ENCODE data around the gene C18orf32. TPM values are rescaled to one million over a fixed set of nuclear protein-coding genes. Genes with fewer than 3 reads are reported as not detected.

The C18orf32 gene
- total and polyA plus RNA-seq, 2 of the 8 experiments (the other 6 are each of a cell fraction or from before 2014, with no cell fraction given) = 17.3 to 20.1 TPM

DNA sequence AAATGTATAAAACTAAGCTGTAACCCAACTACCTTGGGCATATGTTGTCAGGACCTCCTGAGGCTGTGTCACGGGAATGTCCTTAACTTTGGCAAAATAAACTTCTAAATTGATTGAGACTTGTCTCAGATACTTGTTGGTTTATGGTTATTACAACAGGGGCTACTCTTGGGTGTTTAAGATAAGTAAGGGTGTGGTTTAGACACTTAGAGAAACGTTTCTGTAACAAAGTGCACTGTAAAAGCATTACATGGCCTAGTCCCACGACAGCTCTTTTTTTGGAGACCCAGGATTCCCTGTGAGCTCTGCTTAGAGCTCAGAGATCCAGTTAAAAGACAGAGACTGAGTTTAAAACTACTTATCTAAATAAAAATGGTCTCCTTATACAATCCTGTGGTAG is 42.6 kb upstream of the C18orf32 start (continued):
- no peak for TF ChIP-seq CHD7 (IDR thresholded peaks at IDR 0.05; ENCODE audit: insufficient replicate concordance, low read length)
- no peak for TF ChIP-seq POLR2AphosphoS5 (IDR thresholded peaks at IDR 0.05; ENCODE audit: low read depth, low read length)
- no peak for TF ChIP-seq BRCA1 (IDR thresholded peaks at IDR 0.05; ENCODE audit: low read depth, low read length)
- TF ChIP-seq YY1 (IDR thresholded peaks at IDR 0.05; ENCODE audit: low read depth, low read length) = no peak
- no peak for TF ChIP-seq TCF12 (IDR thresholded peaks at IDR 0.05; ENCODE audit: low read depth, low read length)
- TF ChIP-seq SRF (IDR thresholded peaks at IDR 0.05; ENCODE audit: low read depth, low read length) = no peak
- no peak for TF ChIP-seq TAF1 (IDR thresholded peaks at IDR 0.05; ENCODE audit: low read depth, low read length)
- TF ChIP-seq CHD1 (IDR thresholded peaks at IDR 0.05; ENCODE audit: low read depth, low read length) = no peak
